Globus pallidus (tissue), 1 donor: ENCODE measurements around the gene LSM12.

Experiments used
- DNase-seq: peaks from one replicate; pipeline ENCODE4 v3.0.0-alpha.2; 2015; ENCODE audit warnings: low spot score

Gene LSM12

DNA sequence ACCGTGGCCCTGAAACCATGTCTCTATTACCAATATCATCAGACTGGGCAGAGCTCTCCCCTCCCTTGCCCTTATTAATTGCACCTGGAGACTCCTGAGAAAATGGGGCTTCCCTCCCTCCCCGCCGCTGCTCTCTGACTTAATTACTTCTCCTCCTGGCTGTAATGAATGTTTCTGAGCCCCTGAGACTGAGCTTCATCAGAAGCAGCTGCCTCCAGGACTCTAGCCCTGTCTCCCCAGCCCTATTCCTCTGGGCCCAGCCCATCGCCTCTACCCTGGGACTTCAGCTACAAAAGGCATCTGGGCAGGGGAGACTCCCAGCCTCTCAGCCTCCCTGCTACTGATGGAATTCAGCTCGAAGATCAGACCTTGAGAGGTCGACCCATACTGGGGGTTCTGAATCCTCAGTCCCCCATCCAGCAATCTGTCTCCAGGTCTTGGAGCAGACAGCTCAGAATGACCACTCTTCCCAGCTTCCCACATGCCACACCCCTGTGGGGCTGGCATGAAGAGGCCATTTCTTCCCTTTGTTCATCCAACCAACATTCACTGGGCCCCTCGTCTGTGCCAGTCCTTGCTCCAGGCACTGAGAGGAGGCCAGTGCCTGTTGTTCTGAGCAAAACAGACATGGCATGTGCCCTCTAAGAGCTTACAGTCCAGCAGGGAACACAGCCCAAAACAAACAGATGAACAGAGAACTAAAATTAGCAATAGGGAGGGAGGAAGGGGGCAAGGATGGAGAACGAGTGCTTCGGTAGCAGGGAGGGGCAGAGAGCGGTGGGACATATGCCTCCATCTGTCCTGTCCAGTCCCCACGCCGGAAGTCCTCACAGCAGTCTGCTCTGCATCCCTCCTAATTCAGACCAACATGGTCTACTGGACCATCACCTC, 79.1 kb downstream of the LSM12 start:
- no peak for DNase-seq

DNA sequence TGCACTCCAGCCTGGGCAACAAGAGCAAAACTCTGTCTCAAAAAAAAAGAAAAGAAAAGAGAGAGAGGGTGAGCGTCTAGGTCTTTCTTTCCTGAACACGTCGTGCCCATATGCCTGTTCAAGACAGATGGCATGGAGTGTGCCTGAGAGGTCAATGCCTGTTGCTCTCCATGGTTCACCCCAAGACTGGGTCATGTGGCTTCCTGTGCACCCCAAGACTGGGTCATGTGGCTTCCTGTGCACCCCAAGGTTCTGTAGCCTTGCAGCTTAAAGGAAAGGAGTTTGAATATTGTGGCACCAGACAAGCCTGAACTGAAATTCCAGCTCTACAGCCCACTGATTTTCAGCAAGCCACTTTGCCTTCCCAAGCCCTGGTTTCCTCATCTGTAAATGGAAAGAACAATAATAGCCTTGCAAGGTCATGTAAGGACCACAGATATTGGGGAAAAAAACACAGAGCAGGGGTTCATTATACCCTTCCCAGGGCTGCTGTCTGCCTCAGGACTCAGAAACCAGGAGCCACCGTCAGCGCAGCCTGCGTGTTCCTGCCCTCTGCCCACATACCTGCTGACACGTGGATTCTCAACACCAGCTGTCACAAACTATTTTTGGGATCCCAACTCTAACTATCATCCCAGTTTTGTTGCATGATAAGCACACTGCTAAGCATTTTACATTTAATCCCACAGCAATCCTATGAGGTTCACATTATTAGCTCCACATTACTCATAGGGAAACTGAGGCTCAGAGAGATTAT, 80.1 kb downstream of the LSM12 start:
- DNase-seq = no peak

- DNase-seq = no peak
Observed at GRCh38 chr17:43984521-43984920, 82.0 kb downstream of the LSM12 start.
